Smooth muscle cell of the umbilical artery (primary cell): ENCODE results near the gene ANKMY1. TPM values are rescaled to one million over a fixed set of nuclear protein-coding genes. Genes with fewer than 3 reads are reported as not detected.

Source experiments
- total RNA-seq: library from RNA; depleted of rRNA; stranded (reverse); fragments of >200 nt; gene quantifications from 2 replicates; pipeline ENCODE4 v1.2.3, GENCODE V29; 2014

ANKMY1 gene
- 4.2 and 11.5 TPM in 2 replicates for total RNA-seq

GRCh38 chr2:240557808-240558207 lies at the start of gene ANKMY1:
Gene ANKMY1, minus strand, starts transcription at chr2:240557988. Its CDS starts 653 bp downstream, at chr2:240557335.

GRCh38 chr2:240586198-240586918 lies 28.6 kb upstream of the ANKMY1 start, which contains the start of gene CAPN10:
Gene CAPN10, plus strand, starts transcription at chr2:240586734. Its CDS starts 178 bp downstream, at chr2:240586912.

GRCh38 chr2:240567872-240568677 lies 10.3 kb upstream of the ANKMY1 start, which contains the start of gene RNPEPL1:
Gene RNPEPL1, plus strand, starts transcription at chr2:240568484. Its CDS starts 103 bp downstream, at chr2:240568587.

GRCh38 chr2:240560084-240560479 lies 2.3 kb upstream of the ANKMY1 start, which contains the start of gene DUSP28:
Gene DUSP28, plus strand, starts transcription at chr2:240560357. Its CDS starts 328 bp downstream, at chr2:240560685.

GRCh38 chr2:240435457-240435947 lies 122.3 kb downstream of the ANKMY1 start, which contains the start of gene GPC1:
Gene GPC1, plus strand, starts transcription at chr2:240435663. Its CDS starts 256 bp downstream, at chr2:240435919.

Other genes with a start within 250 kb of the ANKMY1 start
- 102 and 232 TPM in 2 replicates for gene GPC1, start 122.3 kb downstream of the ANKMY1 start, total RNA-seq
- 2.3 and 2.7 TPM in 2 replicates for gene DUSP28, start 2.4 kb upstream of the ANKMY1 start, total RNA-seq
- gene RNPEPL1, start 10.5 kb upstream of the ANKMY1 start, total RNA-seq, result 11.0 and 48.7 TPM in 2 replicates
- gene CAPN10, start 28.7 kb upstream of the ANKMY1 start, total RNA-seq, result 25.8 and 29.3 TPM in 2 replicates
- 0.30 and 1.3 TPM in 2 replicates for gene GPR35, start 67.5 kb upstream of the ANKMY1 start, total RNA-seq
- gene AQP12B, start 124.9 kb upstream of the ANKMY1 start, total RNA-seq, result not detected in 2 replicates
- gene AQP12A, start 133.9 kb upstream of the ANKMY1 start, total RNA-seq, result not detected in 2 replicates